Fibroblast of lung (primary cell): ENCODE data around the gene PRSS21. TPM values are rescaled to one million over a fixed set of nuclear protein-coding genes. Genes with fewer than 3 reads are reported as not detected.

Experiments
- DNase-seq, 2 donors: peaks; one replicate each; pipeline versions ENCODE4 v3.0.0 to v3.0.0-alpha.2; 2010; ENCODE audit warnings: low read depth in 2 of 2
- H2AFZ ChIP-seq: 2 replicates; pipeline ENCODE4 v1.5.1; 2012; ENCODE audit warnings: low read length, control low read depth, inconsistent platforms
- H3K27ac ChIP-seq: 2 replicates; pipeline ENCODE4 v1.5.1; 2011; ENCODE audit warnings: low read length, control low read depth; ENCODE audit not compliant: insufficient read depth
- H3K27me3 ChIP-seq: 2 replicates; pipeline ENCODE4 v1.5.1; 2011; ENCODE audit warnings: mild to moderate bottlenecking, low read length; ENCODE audit not compliant: control insufficient read depth, insufficient read depth
- H3K36me3 ChIP-seq: 2 replicates; pipeline ENCODE4 v1.5.1; 2011; ENCODE audit warnings: low read length; ENCODE audit not compliant: control insufficient read depth, insufficient read depth
- H3K4me1 ChIP-seq: 2 replicates; pipeline ENCODE4 v1.5.1; 2011; ENCODE audit warnings: low read length; ENCODE audit not compliant: control insufficient read depth, insufficient read depth; ENCODE audit errors: extremely low read depth
- H3K4me2 ChIP-seq: 2 replicates; pipeline ENCODE4 v1.5.1; 2011; ENCODE audit warnings: low read length, control low read depth; ENCODE audit not compliant: insufficient read depth; ENCODE audit errors: extremely low read depth
- H3K4me3 ChIP-seq, 4 experiments: fragments of 200-600 bp in 1 of 4; sonication (generic) in 1 of 4; replicated peaks in 1 of 4; 2 replicates each; pipeline ENCODE4 v1.5.1; 2011 to 2016; ENCODE audit warnings: low read length in 4 of 4, low read depth in 3 of 4, mild to moderate bottlenecking in 3 of 4, control low read depth in 2 of 4, inconsistent platforms in 1 of 4, mixed read lengths in 1 of 4; ENCODE audit not compliant: insufficient read depth in 1 of 4; ENCODE audit errors: control extremely low read depth in 1 of 4
- H3K79me2 ChIP-seq: 2 replicates; pipeline ENCODE4 v1.5.1; 2012; ENCODE audit warnings: mild to moderate bottlenecking, low read length, inconsistent platforms; ENCODE audit not compliant: control insufficient read depth, insufficient read depth
- H3K9ac ChIP-seq: 2 replicates; pipeline ENCODE4 v1.5.1; 2011; ENCODE audit warnings: mild to moderate bottlenecking, low read length, control low read depth; ENCODE audit not compliant: insufficient read depth
- H3K9me3 ChIP-seq: 2 replicates; pipeline ENCODE4 v1.5.1; 2012; ENCODE audit warnings: low read depth, low read length; ENCODE audit not compliant: control insufficient read depth, insufficient read depth
- H4K20me1 ChIP-seq: 2 replicates; pipeline ENCODE4 v1.5.1; 2011; ENCODE audit warnings: low read length; ENCODE audit not compliant: control insufficient read depth, insufficient read depth; ENCODE audit errors: extremely low read depth
- EZH2 ChIP-seq: IDR thresholded peaks from 2 replicates; pipeline ENCODE4 v1.5.1; 2012; ENCODE audit warnings: low read length, control low read depth, mild to moderate bottlenecking; ENCODE audit errors: missing control alignments
- polyA plus RNA-seq, 2 donors: library from polyadenylated mRNA; depleted of rRNA in 1 of 2; stranded (reverse) in 1 of 2; unstranded in 1 of 2; fragments of >200 nt; gene quantifications; 2 replicates each; pipeline ENCODE4 v1.2.1, GENCODE V29; 2011 to 2012; ENCODE audit warnings: missing spikeins in 1 of 2
- total RNA-seq: library from RNA; depleted of rRNA; stranded (reverse); fragments of >200 nt; gene quantifications from 2 replicates; pipeline ENCODE4 v1.2.1, GENCODE V29; 2014
- TF ChIP-seq, protein P1 (sequence below), 2 donors: IDR thresholded peaks in 1 of 2; conservative IDR thresholded peaks in 1 of 2; 1 replicate in 1 of 2; 2 replicates in 1 of 2; pipeline ENCODE4 v1.5.1; 2011 to 2012; ENCODE audit warnings: low read length in 2 of 2, control low read depth in 1 of 2, inconsistent platforms in 1 of 2, low read depth in 1 of 2, mild to moderate bottlenecking in 1 of 2

The PRSS21 gene
- total and polyA plus RNA-seq, 2 donors (not counting 1 experiment from before 2014, with no cell fraction given): 0.17 to 0.22 TPM

DNA sequence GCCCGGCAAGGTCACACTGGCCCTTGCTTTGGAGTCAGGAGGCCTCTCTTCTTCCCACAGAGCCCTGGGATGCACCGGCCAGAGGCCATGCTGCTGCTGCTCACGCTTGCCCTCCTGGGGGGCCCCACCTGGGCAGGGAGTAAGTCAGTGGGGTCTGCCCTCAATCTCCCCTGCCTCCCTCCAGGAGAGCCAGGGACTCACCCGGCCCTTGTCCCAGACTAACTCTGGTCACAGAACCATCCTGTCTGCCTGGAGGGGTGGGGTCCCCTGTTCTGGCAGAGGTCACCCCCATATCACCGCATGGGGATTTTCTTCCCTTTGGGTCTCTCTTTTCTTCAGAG lies 13.3 kb downstream of the PRSS21 start:
- H2AFZ ChIP-seq: no peak overlapping the region

DNA sequence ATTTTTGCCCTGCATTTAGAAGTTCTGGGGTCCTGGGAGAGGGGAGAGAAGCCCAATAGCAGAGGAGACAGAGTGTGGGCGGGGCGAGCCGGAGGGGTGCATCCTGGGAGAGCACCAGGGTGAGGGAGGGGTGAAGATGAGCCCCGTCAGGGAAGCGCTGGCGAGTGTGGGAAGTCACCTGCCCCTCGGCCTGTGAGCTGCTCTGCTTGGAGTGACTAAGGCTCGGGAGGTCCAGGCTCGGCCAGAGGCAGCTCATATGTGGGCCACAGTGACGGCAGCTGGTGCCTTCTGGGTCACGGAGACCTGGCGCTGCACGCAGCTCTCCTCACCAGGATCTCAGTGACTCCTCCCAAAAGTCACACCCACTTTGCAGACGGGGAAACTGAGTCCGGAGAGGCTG lies 14.2 kb downstream of the PRSS21 start:
- Histone ChIP-seq H3K9me3 (no peaks in the 10 kb centered on the region), H3K4me2 (no peak overlapping the region), H3K36me3 (no peaks in the 10 kb centered on the region), H3K4me3 (no peak overlapping the region), H4K20me1 (no peaks in the 10 kb centered on the region), H3K27ac (no peak overlapping the region), H3K79me2 (no peaks in the 10 kb centered on the region), H3K27me3 (peaks cover 4% of the 10 kb centered on the region), H3K9ac (no peak overlapping the region), H3K4me1 (peaks cover 3% of the 10 kb centered on the region), H2AFZ (no peak overlapping the region)
- no peak for DNase-seq
- TF ChIP-seq, protein P1, sequence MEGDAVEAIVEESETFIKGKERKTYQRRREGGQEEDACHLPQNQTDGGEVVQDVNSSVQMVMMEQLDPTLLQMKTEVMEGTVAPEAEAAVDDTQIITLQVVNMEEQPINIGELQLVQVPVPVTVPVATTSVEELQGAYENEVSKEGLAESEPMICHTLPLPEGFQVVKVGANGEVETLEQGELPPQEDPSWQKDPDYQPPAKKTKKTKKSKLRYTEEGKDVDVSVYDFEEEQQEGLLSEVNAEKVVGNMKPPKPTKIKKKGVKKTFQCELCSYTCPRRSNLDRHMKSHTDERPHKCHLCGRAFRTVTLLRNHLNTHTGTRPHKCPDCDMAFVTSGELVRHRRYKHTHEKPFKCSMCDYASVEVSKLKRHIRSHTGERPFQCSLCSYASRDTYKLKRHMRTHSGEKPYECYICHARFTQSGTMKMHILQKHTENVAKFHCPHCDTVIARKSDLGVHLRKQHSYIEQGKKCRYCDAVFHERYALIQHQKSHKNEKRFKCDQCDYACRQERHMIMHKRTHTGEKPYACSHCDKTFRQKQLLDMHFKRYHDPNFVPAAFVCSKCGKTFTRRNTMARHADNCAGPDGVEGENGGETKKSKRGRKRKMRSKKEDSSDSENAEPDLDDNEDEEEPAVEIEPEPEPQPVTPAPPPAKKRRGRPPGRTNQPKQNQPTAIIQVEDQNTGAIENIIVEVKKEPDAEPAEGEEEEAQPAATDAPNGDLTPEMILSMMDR (conservative IDR thresholded peaks at IDR 0.05 in 1 of 2, IDR thresholded peaks at IDR 0.05 in 1 of 2; ENCODE audit: low read depth in 1 of 2, low read length in 2 of 2): no peak
- TF ChIP-seq EZH2: no peak

More for the DNA sequence above, 13.3 kb downstream of the PRSS21 start:
- Histone ChIP-seq H3K27me3 (peaks cover 4% of the 10 kb centered on the region), H3K4me3 (no peak overlapping the region), H4K20me1 (no peaks in the 10 kb centered on the region), H3K27ac (no peak overlapping the region), H3K9me3 (no peaks in the 10 kb centered on the region), H3K79me2 (no peaks in the 10 kb centered on the region), H3K4me1 (peaks cover 2% of the 10 kb centered on the region), H3K4me2 (no peak overlapping the region), H3K36me3 (no peaks in the 10 kb centered on the region), H3K9ac (no peak overlapping the region)
- DNase-seq: no peak
- no peak for TF ChIP-seq EZH2
- TF ChIP-seq, protein P1 (conservative IDR thresholded peaks at IDR 0.05 in 1 of 2, IDR thresholded peaks at IDR 0.05 in 1 of 2; ENCODE audit: low read depth in 1 of 2, low read length in 2 of 2): no peak

DNA sequence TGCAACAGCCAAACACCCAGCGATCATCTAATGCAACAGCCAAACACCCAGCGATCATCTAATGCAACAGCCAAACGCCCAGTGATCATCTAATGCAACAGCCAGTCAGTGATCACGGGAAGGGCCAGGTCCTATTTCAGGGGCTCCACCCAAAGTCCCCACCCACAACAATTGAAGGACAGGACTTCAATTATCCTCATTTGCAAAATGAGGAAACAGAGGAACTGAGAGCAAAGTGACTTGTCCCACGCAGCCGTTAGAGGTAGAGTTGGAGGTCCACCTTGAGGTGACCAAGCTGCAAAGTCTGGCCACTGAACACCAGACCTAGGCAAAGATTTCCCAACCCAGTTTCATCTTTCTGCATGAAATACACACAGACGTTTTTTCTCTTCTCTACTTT lies 16.7 kb downstream of the PRSS21 start:
- Histone ChIP-seq H3K9ac (no peak overlapping the region), H3K79me2 (no peaks in the 10 kb centered on the region), H3K9me3 (no peaks in the 10 kb centered on the region), H3K36me3 (no peaks in the 10 kb centered on the region), H3K4me3 (no peak overlapping the region), H3K4me2 (no peak overlapping the region), H3K27ac (no peak overlapping the region), H3K4me1 (peaks cover 3% of the 10 kb centered on the region), H2AFZ (no peak overlapping the region), H3K27me3 (peaks cover 4% of the 10 kb centered on the region), H4K20me1 (no peaks in the 10 kb centered on the region)
- DNase-seq: no peak
- no peak for TF ChIP-seq EZH2
- TF ChIP-seq, protein P1 (conservative IDR thresholded peaks at IDR 0.05 in 1 of 2, IDR thresholded peaks at IDR 0.05 in 1 of 2; ENCODE audit: low read depth in 1 of 2, low read length in 2 of 2): no peak
